Measurements from ENCODE around the gene ESYT1.

Gene ESYT1

DNA sequence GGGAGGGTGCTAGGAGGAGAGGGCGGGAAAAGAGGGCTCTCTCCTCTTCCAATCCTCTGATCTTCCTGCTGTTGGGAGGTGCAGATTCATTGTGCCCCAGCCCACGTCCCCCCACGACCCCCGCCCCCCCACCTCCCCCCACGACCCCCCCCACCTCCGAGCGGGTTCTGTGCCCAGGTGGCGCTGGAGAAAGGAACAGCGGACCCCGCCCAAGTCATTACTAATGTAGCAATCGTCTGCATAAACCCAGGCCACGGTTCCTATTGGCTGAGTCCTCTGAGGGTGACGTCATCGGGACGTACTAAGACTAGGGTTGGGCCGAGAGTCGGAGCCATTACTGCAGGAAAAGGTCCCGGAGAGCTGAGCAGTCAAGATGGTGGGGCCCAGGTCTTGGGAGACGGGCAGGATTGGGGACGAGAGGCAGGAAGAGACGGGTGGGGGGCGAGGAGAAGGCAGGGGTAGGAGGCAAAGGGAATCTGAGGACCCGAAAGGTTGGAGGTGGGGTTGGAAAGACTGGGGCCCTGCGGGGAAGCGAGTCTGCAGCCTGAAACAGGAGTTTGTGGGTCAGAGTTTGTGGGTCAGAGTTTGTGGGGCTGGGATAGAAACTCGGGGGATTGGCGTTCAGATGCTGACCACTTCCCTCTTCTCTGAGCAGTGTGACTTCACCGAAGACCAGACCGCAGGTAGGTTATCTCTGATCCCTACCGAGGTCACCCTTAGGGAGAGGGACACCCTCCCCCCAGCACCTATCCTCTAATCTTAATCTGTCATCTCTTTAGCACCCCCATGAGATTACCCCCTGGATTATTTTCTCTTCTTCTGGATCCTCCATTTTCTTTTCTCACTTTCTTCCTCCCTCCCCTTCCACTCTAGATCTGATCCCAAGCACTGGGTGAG is 30.2 kb downstream of the ESYT1 start, which contains the start of gene MYL6:
Gene MYL6 (plus strand): TSS at position 331 of the 897 bp plus-strand sequence. CDS start 43 bp downstream, at position 374.
- peak within 1 kb of the TSS; percentile 94 for H3K27ac Mint-ChIP-seq
- peaks cover 51% of the 10 kb centered on the region for H3K4me1 Mint-ChIP-seq
- DNase-seq = peak; percentile 97
- H3K4me3 Mint-ChIP-seq = peak within 1 kb of the TSS; percentile 95
- CTCF ChIA-PET = interaction anchor here (0.7 to 3.5 kb wide), 8 partner anchors 15 to 63 kb away, joined by 3 to 18 read pairs (median 6); partner anchors contain the start of genes ESYT1, RNF41, SMARCC2 and ZC3H10
- H3K27me3 Mint-ChIP-seq = no peaks in the 10 kb centered on the region
- H3K36me3 Mint-ChIP-seq = peaks cover 57% of the 10 kb centered on the region
- no peaks in the 10 kb centered on the region for H3K9me3 Mint-ChIP-seq

GRCh38 chr12:56158926-56159461 is 30.9 kb downstream of the ESYT1 start:
- H3K4me3 Mint-ChIP-seq = peak overlapping the region; percentile 95
- peak overlapping the region; percentile 94 for H3K27ac Mint-ChIP-seq
- no peaks in the 10 kb centered on the region for H3K9me3 Mint-ChIP-seq
- peaks cover 64% of the 10 kb centered on the region for H3K36me3 Mint-ChIP-seq
- no peaks in the 10 kb centered on the region for H3K27me3 Mint-ChIP-seq
- CTCF ChIA-PET = interaction anchor here (0.7 to 3.5 kb wide), 8 partner anchors 16 to 63 kb away, joined by 3 to 18 read pairs (median 6); partner anchors contain the start of genes ESYT1, RNF41, SMARCC2 and ZC3H10
- peak; percentile 53 for DNase-seq
- H3K4me1 Mint-ChIP-seq = peaks cover 49% of the 10 kb centered on the region

DNA sequence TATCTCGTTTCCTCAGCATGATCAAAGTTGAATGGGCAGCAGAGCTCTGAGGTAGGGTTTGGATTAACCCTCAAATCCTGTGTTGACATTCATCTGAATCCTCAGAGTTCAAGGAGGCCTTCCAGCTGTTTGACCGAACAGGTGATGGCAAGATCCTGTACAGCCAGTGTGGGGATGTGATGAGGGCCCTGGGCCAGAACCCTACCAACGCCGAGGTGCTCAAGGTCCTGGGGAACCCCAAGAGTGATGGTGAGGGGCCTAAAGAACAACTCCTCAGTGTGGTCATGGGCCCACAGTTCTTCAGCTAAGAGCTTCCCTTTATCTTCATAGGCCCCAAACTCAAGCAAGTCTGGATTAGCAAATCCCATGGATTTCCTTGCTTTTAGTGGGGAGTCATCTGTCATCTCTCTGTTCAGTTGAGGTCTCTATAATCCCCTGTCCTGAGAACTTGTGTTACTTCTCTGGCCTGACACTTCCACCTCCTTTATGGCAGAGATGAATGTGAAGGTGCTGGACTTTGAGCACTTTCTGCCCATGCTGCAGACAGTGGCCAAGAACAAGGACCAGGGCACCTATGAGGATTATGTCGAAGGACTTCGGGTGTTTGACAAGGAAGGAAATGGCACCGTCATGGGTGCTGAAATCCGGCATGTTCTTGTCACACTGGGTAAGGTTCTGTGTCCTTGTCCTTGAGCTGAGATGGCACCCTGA is 31.6 kb downstream of the ESYT1 start:
- Mint-ChIP-seq H3K9me3 (no peaks in the 10 kb centered on the region), H3K4me3 (peak overlapping the region; percentile 95), H3K27ac (peak overlapping the region; percentile 94), H3K36me3 (peaks cover 71% of the 10 kb centered on the region), H3K4me1 (peaks cover 45% of the 10 kb centered on the region), H3K27me3 (no peaks in the 10 kb centered on the region)
- CTCF ChIA-PET = interaction anchor here (0.7 to 3.5 kb wide), 9 partner anchors 17 to 62 kb away, joined by 3 to 21 read pairs (median 6); partner anchors contain the start of genes ESYT1, RNF41, SMARCC2 and ZC3H10
- DNase-seq = no peak

DNA sequence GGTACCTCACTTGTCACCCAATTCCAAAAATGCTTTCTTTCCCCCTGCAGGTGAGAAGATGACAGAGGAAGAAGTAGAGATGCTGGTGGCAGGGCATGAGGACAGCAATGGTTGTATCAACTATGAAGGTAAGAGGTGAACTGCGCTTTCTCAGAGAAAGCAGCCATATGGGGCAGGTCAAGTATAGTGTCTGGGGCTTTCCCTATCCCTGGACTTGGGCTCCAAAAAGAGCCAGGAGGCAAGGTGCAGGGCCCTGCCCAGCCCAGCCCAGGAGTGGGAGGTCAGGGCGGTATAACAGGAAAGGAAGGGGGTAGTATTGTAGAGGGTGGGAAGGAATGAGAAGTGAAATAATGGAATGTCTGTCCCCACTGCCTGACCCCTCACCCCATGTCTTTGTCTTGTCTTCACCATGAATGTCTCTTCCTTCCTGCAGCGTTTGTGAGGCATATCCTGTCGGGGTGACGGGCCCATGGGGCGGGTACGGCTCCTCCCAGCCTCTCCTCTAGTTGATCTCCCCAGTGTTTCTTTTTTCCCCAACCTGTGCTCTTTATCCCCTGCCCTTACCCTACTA is 32.2 kb downstream of the ESYT1 start:
- peak overlapping the region; percentile 94 for H3K27ac Mint-ChIP-seq
- peaks cover 39% of the 10 kb centered on the region for H3K4me1 Mint-ChIP-seq
- peaks cover 72% of the 10 kb centered on the region for H3K36me3 Mint-ChIP-seq
- H3K4me3 Mint-ChIP-seq = peak overlapping the region; percentile 95
- H3K9me3 Mint-ChIP-seq = no peaks in the 10 kb centered on the region
- H3K27me3 Mint-ChIP-seq = no peaks in the 10 kb centered on the region
- CTCF ChIA-PET = interaction anchor here (1.2 to 3.5 kb wide), 5 partner anchors 12 to 42 kb away, joined by 3 to 21 read pairs (median 6); partner anchors contain the start of genes ESYT1, SMARCC2 and ZC3H10
- DNase-seq = peak; percentile 81

GRCh38 chr12:56160894-56161689 is 33.0 kb downstream of the ESYT1 start:
- no peak for DNase-seq
- peak overlapping the region; percentile 94 for H3K27ac Mint-ChIP-seq
- H3K4me3 Mint-ChIP-seq = peak overlapping the region; percentile 95
- peaks cover 32% of the 10 kb centered on the region for H3K4me1 Mint-ChIP-seq
- peaks cover 73% of the 10 kb centered on the region for H3K36me3 Mint-ChIP-seq
- CTCF ChIA-PET = interaction anchor here (0.5 to 3.5 kb wide), 7 partner anchors 12 to 114 kb away, joined by 3 to 21 read pairs (median 5); partner anchors contain the start of genes ESYT1, SMARCC2 and ZC3H10
- no peaks in the 10 kb centered on the region for H3K27me3 Mint-ChIP-seq
- no peaks in the 10 kb centered on the region for H3K9me3 Mint-ChIP-seq

DNA sequence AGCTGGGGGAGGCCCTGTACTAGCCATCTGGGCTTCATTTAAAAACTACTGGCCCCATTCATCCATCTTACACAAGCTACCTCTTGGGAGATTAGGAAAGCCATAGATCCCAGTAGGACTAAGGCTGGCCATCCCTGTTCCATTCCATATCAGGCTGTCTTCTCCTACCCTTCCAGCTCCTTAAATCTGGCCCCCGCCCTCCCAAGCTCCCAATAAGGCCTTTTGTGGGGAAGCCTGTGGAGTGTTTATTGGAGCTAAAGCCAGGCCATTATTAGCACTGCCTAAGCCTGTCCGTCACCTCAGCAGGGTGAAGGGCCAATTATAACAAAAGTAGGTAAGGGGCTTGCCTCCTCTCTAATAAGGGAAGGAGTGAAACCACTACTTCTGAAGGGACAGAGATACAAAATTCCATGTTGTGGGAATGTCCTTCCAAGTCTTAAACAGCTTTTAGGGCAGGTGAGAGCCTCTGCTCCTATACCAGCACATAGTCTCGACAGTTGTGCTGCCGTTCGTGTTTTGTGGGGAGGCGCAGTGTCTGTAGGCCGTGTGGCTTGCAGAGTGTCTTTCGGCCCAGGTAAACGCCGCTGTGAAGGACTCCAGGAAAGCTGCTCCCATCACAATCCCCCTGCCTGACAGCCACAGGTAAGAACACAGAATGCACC is 33.8 kb downstream of the ESYT1 start:
- DNase-seq = no peak
- H3K4me3 Mint-ChIP-seq = peak overlapping the region; percentile 95
- H3K36me3 Mint-ChIP-seq = peaks cover 73% of the 10 kb centered on the region
- peak overlapping the region; percentile 94 for H3K27ac Mint-ChIP-seq
- H3K27me3 Mint-ChIP-seq = no peaks in the 10 kb centered on the region
- CTCF ChIA-PET = interaction anchor here (0.9 to 3.5 kb wide), 7 partner anchors 11 to 115 kb away, joined by 3 to 21 read pairs (median 4); partner anchors contain the start of genes ESYT1 and ZC3H10
- H3K9me3 Mint-ChIP-seq = no peaks in the 10 kb centered on the region
- H3K4me1 Mint-ChIP-seq = peaks cover 30% of the 10 kb centered on the region

GRCh38 chr12:56162468-56163290 is 34.6 kb downstream of the ESYT1 start:
- H3K36me3 Mint-ChIP-seq = peaks cover 74% of the 10 kb centered on the region
- peak overlapping the region; percentile 12 for H3K27ac Mint-ChIP-seq
- no peak for DNase-seq
- H3K4me1 Mint-ChIP-seq = peaks cover 24% of the 10 kb centered on the region
- CTCF ChIA-PET = interaction anchor here (1.1 to 3.5 kb wide), 5 partner anchors 13 to 77 kb away, joined by 3 to 21 read pairs (median 4); partner anchors contain the start of genes ESYT1 and ZC3H10
- H3K27me3 Mint-ChIP-seq = no peaks in the 10 kb centered on the region
- no peak overlapping the region for H3K4me3 Mint-ChIP-seq
- H3K9me3 Mint-ChIP-seq = no peaks in the 10 kb centered on the region

GRCh38 chr12:56163533-56164344 is 35.7 kb downstream of the ESYT1 start:
- Mint-ChIP-seq H3K4me3 (no peak overlapping the region), H3K4me1 (peaks cover 23% of the 10 kb centered on the region), H3K9me3 (no peaks in the 10 kb centered on the region), H3K36me3 (peaks cover 74% of the 10 kb centered on the region), H3K27me3 (no peaks in the 10 kb centered on the region), H3K27ac (peak overlapping the region; percentile 70)
- DNase-seq = no peak
- CTCF ChIA-PET = interaction anchor here (3.5 kb wide), 1 partner anchor 37 kb away, joined by 21 read pairs; the partner anchor contains the start of gene ESYT1

DNA sequence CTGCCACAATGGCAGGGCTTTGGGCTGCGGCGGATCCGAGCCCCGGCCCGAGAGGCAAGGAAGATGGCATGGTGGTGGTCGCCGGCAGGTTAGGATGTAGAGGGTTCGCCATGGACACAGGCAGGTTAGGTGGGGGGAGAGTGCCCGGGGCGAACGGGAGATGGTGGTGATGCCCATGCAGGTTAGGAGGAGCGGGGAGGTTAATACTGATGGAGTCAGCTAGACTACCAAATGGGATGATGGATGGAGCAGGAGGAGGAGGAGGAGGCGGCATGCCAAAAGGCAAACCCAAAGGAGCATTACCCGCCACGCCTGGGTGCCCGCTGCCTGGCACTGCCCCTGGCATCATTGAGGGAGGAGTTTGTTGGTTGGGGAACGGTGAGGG is 36.3 kb downstream of the ESYT1 start:
- DNase-seq = no peak
- peaks cover 68% of the 10 kb centered on the region for H3K36me3 Mint-ChIP-seq
- peak overlapping the region; percentile 70 for H3K27ac Mint-ChIP-seq
- no peaks in the 10 kb centered on the region for H3K27me3 Mint-ChIP-seq
- CTCF ChIA-PET = no interaction called here
- no peaks in the 10 kb centered on the region for H3K9me3 Mint-ChIP-seq
- H3K4me3 Mint-ChIP-seq = no peak overlapping the region
- H3K4me1 Mint-ChIP-seq = peaks cover 23% of the 10 kb centered on the region

DNA sequence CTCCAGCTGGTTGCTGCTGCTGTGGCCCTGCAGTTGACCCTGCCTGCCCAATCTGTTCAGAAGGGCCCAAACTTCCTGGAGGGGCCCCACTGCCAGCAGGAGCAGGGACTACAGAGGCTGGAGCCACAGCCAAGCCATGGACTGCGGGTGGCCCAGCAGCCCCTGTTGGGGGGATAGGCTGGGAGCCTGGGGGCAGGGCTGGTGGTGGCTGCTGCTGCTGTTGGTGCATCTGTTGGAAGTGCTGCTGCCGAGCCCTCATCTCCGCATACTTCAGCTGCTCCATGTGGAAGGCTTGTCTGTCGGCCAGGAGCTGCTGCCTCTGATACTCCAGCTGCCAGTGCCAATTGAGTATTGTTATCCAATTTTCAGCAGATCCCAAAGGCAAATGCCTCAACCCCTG is 37.3 kb downstream of the ESYT1 start:
- no peak overlapping the region for H3K27ac Mint-ChIP-seq
- no peaks in the 10 kb centered on the region for H3K27me3 Mint-ChIP-seq
- DNase-seq = no peak
- CTCF ChIA-PET = no interaction called here
- peaks cover 67% of the 10 kb centered on the region for H3K36me3 Mint-ChIP-seq
- H3K4me1 Mint-ChIP-seq = peaks cover 17% of the 10 kb centered on the region
- no peak overlapping the region for H3K4me3 Mint-ChIP-seq
- no peaks in the 10 kb centered on the region for H3K9me3 Mint-ChIP-seq

DNA sequence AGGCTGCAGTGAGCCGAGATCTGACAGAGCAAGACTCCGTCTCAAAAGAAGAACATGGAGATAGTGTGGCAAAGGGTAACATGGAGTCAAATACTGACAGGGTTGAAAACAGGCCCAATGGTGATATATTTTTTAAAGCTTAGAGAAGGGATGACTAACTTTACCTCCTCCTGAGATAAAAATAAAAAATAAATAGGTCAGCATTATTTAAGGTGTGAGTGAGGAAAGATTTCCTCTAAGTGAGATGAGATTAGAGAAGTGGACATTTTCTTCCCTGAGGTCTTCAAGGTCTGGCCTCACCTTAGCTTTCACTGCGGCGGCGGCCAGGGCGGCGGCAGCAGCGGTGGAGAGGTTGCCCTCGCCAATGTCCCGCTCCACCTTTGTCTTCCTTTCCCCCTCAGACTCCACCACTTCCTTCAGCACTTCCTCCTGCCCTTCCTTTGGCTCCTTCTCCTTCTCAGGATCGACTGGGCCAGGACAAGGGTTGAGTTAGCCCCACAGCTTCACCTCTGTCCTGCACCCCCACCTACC is 41.2 kb downstream of the ESYT1 start:
- H3K4me1 Mint-ChIP-seq = no peaks in the 10 kb centered on the region
- H3K36me3 Mint-ChIP-seq = peaks cover 62% of the 10 kb centered on the region
- no peaks in the 10 kb centered on the region for H3K9me3 Mint-ChIP-seq
- H3K4me3 Mint-ChIP-seq = no peak overlapping the region
- no peaks in the 10 kb centered on the region for H3K27me3 Mint-ChIP-seq
- no peak overlapping the region for H3K27ac Mint-ChIP-seq
- CTCF ChIA-PET = interaction anchor here (1.4 kb wide), 1 partner anchor 50 kb away, joined by 3 read pairs; no protein-coding TSS in a partner anchor
- DNase-seq = no peak

Data from activated naive CD4-positive, alpha-beta T cell treated with anti-CD3 and anti-CD28 coated beads, Interleukin-2, amount 10 ng/mL, durations not matched to agents 7 days and 5 days (primary cell).